Measurements from ENCODE around the gene ZCCHC24. TPM values are rescaled to one million over a fixed set of nuclear protein-coding genes. Genes with fewer than 3 reads are reported as not detected.

ZCCHC24 gene
- total and polyA plus RNA-seq, 2 donors (not counting 1 experiment from before 2014, with no cell fraction given): 33.2 to 44.4 TPM

DNA sequence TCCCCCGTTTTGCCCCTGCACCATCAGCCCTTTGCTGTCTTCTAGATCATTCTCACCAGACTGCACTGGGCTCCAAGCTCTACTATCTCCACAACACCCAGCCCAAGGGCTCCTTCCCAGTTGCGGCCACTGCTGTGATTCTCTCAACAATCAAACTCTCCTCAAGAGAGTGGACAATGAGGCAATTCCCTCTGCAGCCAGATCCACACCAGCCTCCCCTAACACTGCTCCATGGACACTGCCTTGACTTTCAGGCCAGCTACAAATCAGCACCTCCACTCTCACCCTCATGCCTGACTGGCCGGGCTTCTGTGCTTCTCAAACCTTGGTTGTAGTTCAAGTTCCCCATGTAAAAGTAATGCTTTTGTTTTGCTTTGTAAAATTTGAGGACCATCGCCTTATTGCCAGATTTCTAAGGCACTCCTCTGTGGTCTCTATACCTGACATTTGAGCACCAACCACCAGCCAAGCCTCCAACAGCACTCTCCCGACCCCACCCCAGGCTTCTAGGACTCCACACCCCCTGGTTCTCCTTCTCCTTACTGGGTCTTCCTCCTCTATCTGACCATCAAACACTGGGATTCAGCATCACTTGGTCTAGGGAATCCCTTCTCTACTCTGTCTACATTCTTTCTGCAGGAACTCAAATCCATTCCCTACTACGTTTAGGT is 52.8 kb downstream of the ZCCHC24 start:
- Histone ChIP-seq H4K20me1 (ENCODE audit: control insufficient read depth, extremely low read depth, insufficient read depth, low read length) (no peaks in the 10 kb centered on the region), H2AFZ (ENCODE audit: low read length) (no peak overlapping the region), H3K36me3 (ENCODE audit: control insufficient read depth, insufficient read depth, low read length) (peaks cover 11% of the 10 kb centered on the region), H3K9me3 (ENCODE audit: control insufficient read depth, insufficient read depth, low read depth, low read length) (no peaks in the 10 kb centered on the region), H3K4me3 (replicated peaks in 1 of 4; ENCODE audit: control extremely low read depth in 1 of 4, insufficient read depth in 1 of 4, low read depth in 3 of 4, low read length in 4 of 4) (no peak overlapping the region), H3K9ac (ENCODE audit: insufficient read depth, low read length) (no peak overlapping the region), H3K27ac (ENCODE audit: insufficient read depth, low read length) (no peak overlapping the region), H3K27me3 (ENCODE audit: control insufficient read depth, insufficient read depth, low read length) (no peaks in the 10 kb centered on the region), H3K79me2 (ENCODE audit: control insufficient read depth, insufficient read depth, low read length) (peaks cover 3% of the 10 kb centered on the region), H3K4me1 (ENCODE audit: control insufficient read depth, extremely low read depth, insufficient read depth, low read length) (peaks cover 10% of the 10 kb centered on the region), H3K4me2 (ENCODE audit: extremely low read depth, insufficient read depth, low read length) (no peak overlapping the region)
- no peak for DNase-seq (ENCODE audit: low read depth in 2 of 2)
- TF ChIP-seq EZH2 (IDR thresholded peaks at IDR 0.05; ENCODE audit: low read length, missing control alignments) (no peak), CTCF (conservative IDR thresholded peaks at IDR 0.05 in 1 of 2, IDR thresholded peaks at IDR 0.05 in 1 of 2; ENCODE audit: low read depth in 1 of 2, low read length in 2 of 2) (no peak)

GRCh38 chr10:79392020-79392398 is 53.4 kb downstream of the ZCCHC24 start:
- DNase-seq (ENCODE audit: low read depth in 2 of 2): no peak
- H3K27me3 ChIP-seq (ENCODE audit: control insufficient read depth, insufficient read depth, low read length): no peaks in the 10 kb centered on the region
- no peak overlapping the region for H2AFZ ChIP-seq (ENCODE audit: low read length)
- peaks cover 5% of the 10 kb centered on the region for H3K4me1 ChIP-seq (ENCODE audit: control insufficient read depth, extremely low read depth, insufficient read depth, low read length)
- H3K79me2 ChIP-seq (ENCODE audit: control insufficient read depth, insufficient read depth, low read length): no peaks in the 10 kb centered on the region
- no peak overlapping the region for H3K27ac ChIP-seq (ENCODE audit: insufficient read depth, low read length)
- H3K9me3 ChIP-seq (ENCODE audit: control insufficient read depth, insufficient read depth, low read depth, low read length): no peaks in the 10 kb centered on the region
- no peaks in the 10 kb centered on the region for H4K20me1 ChIP-seq (ENCODE audit: control insufficient read depth, extremely low read depth, insufficient read depth, low read length)
- TF ChIP-seq EZH2 (IDR thresholded peaks at IDR 0.05; ENCODE audit: low read length, missing control alignments) (no peak), CTCF (conservative IDR thresholded peaks at IDR 0.05 in 1 of 2, IDR thresholded peaks at IDR 0.05 in 1 of 2; ENCODE audit: low read depth in 1 of 2, low read length in 2 of 2) (no peak)
- no peak overlapping the region for H3K4me2 ChIP-seq (ENCODE audit: extremely low read depth, insufficient read depth, low read length)
- H3K9ac ChIP-seq (ENCODE audit: insufficient read depth, low read length): no peak overlapping the region
- H3K36me3 ChIP-seq (ENCODE audit: control insufficient read depth, insufficient read depth, low read length): peaks cover 14% of the 10 kb centered on the region
- H3K4me3 ChIP-seq (replicated peaks in 1 of 4; ENCODE audit: control extremely low read depth in 1 of 4, insufficient read depth in 1 of 4, low read depth in 3 of 4, low read length in 4 of 4): no peak overlapping the region

- H3K36me3 ChIP-seq (ENCODE audit: control insufficient read depth, insufficient read depth, low read length): peaks cover 14% of the 10 kb centered on the region
- no peaks in the 10 kb centered on the region for H3K9me3 ChIP-seq (ENCODE audit: control insufficient read depth, insufficient read depth, low read depth, low read length)
- no peaks in the 10 kb centered on the region for H4K20me1 ChIP-seq (ENCODE audit: control insufficient read depth, extremely low read depth, insufficient read depth, low read length)
- DNase-seq (ENCODE audit: low read depth in 2 of 2): no peak
- no peaks in the 10 kb centered on the region for H3K79me2 ChIP-seq (ENCODE audit: control insufficient read depth, insufficient read depth, low read length)
- peaks cover 3% of the 10 kb centered on the region for H3K4me1 ChIP-seq (ENCODE audit: control insufficient read depth, extremely low read depth, insufficient read depth, low read length)
- no peaks in the 10 kb centered on the region for H3K27me3 ChIP-seq (ENCODE audit: control insufficient read depth, insufficient read depth, low read length)
- H3K9ac ChIP-seq (ENCODE audit: insufficient read depth, low read length): no peak overlapping the region
- no peak overlapping the region for H2AFZ ChIP-seq (ENCODE audit: low read length)
- no peak overlapping the region for H3K4me2 ChIP-seq (ENCODE audit: extremely low read depth, insufficient read depth, low read length)
- no peak overlapping the region for H3K4me3 ChIP-seq (replicated peaks in 1 of 4; ENCODE audit: control extremely low read depth in 1 of 4, insufficient read depth in 1 of 4, low read depth in 3 of 4, low read length in 4 of 4)
- H3K27ac ChIP-seq (ENCODE audit: insufficient read depth, low read length): no peak overlapping the region
- TF ChIP-seq EZH2 (IDR thresholded peaks at IDR 0.05; ENCODE audit: low read length, missing control alignments) (no peak), CTCF (conservative IDR thresholded peaks at IDR 0.05 in 1 of 2, IDR thresholded peaks at IDR 0.05 in 1 of 2; ENCODE audit: low read depth in 1 of 2, low read length in 2 of 2) (no peak)
Observed at GRCh38 chr10:79391231-79392019, 54.0 kb downstream of the ZCCHC24 start.

Measured in fibroblast of lung (primary cell).